ENCODE measurements around the gene IL1RAPL1.

GRCh38 chrX:29407357-29407756, 820.1 kb downstream of the IL1RAPL1 start:
- TF ChIP-seq CTCF (conservative IDR thresholded peaks at IDR 0.05 in 1 of 2, IDR thresholded peaks at IDR 0.05 in 1 of 2; ENCODE audit: extremely low read depth in 1 of 2, insufficient read depth in 1 of 2, low read depth in 1 of 2, low read length in 2 of 2) (no peak), EZH2 (IDR thresholded peaks at IDR 0.05; ENCODE audit: borderline replicate concordance, low read length) (no peak)

All from mammary epithelial cell (primary cell).